SK-N-SH (cell line): ENCODE measurements around the gene TTC9. TPM values are rescaled to one million over a fixed set of nuclear protein-coding genes. Genes with fewer than 3 reads are reported as not detected.
A peak's percentile ranks its signal among the peaks of the same experiment; 100 is the strongest.

Experiments used
- CTCF ChIA-PET: fragments of 300-600, 350-600 bp; formaldehyde crosslinking; extraction: SDS; loops from one replicate; lab custom pipeline; 2021; lab: Yijun Ruan, JAX
- POLR2A ChIA-PET: fragments of 350-600 bp; sonication (Branson Sonifier 250); formaldehyde crosslinking; extraction: SDS; loops from one replicate; lab custom pipeline; 2020; ENCODE audit warnings: antibody characterized with exemption, inconsistent platforms; lab: Yijun Ruan, JAX
- DNase-seq: peaks from one replicate; pipeline ENCODE4 v3.0.0; 2012
- H2AFZ ChIP-seq: fragments of 200-600 bp; sonication (generic); 2 replicates; pipeline ENCODE4 v1.8.1; 2016; ENCODE audit warnings: antibody characterized with exemption, mild to moderate bottlenecking, low read depth
- H3F3A ChIP-seq: fragments of 200-600 bp; sonication (generic); replicated peaks from 2 replicates; pipeline ENCODE3; 2016; ENCODE audit warnings: antibody characterized with exemption, mild to moderate bottlenecking; ENCODE audit not compliant: insufficient read depth
- H3K27ac ChIP-seq, 2 experiments: fragments of 200-500 bp in 1 of 2; fragments of 200-600 bp in 1 of 2; sonication (Bioruptor generic) in 1 of 2; sonication (generic), shearing (Covaris generic) in 1 of 2; 2 replicates each; pipeline versions ENCODE4 v1.5.1 to v1.6.1; 2014 to 2016; ENCODE audit warnings: low read depth in 2 of 2, inconsistent platforms in 1 of 2, low read length in 1 of 2, mild to moderate bottlenecking in 1 of 2, mixed read lengths in 1 of 2
- H3K27me3 ChIP-seq: fragments of 200-600 bp; sonication (generic), shearing (Covaris generic); 2 replicates; pipeline ENCODE4 v1.6.1; 2016; ENCODE audit warnings: mixed run types; ENCODE audit not compliant: insufficient read depth
- H3K36me3 ChIP-seq, 2 experiments: fragments of 200-500 bp in 1 of 2; fragments of 200-600 bp in 1 of 2; sonication (Bioruptor generic) in 1 of 2; sonication (generic) in 1 of 2; replicated peaks in 1 of 2; 2 replicates each; pipeline versions ENCODE3 to v1.5.1; 2014 to 2016; ENCODE audit warnings: low read length in 1 of 2, mild to moderate bottlenecking in 1 of 2; ENCODE audit not compliant: insufficient read depth in 2 of 2, control insufficient read depth in 1 of 2
- H3K4me1 ChIP-seq, 2 experiments: fragments of 200-500 bp in 1 of 2; fragments of 200-600 bp in 1 of 2; sonication (Bioruptor generic) in 1 of 2; sonication (generic), shearing (Covaris generic) in 1 of 2; 2 replicates each; pipeline versions ENCODE4 v1.5.1 to v1.6.1; 2014 to 2016; ENCODE audit warnings: low read depth in 1 of 2, low read length in 1 of 2, mixed run types in 1 of 2; ENCODE audit not compliant: insufficient read depth in 2 of 2, control insufficient read depth in 1 of 2
- H3K4me2 ChIP-seq: fragments of 200-600 bp; sonication (generic), shearing (Covaris generic); 2 replicates; pipeline ENCODE4 v1.6.1; 2017; ENCODE audit warnings: mixed run types
- H3K4me3 ChIP-seq, 2 experiments: fragments of 200-500 bp in 1 of 2; fragments of 200-600 bp in 1 of 2; sonication (Bioruptor generic) in 1 of 2; sonication (generic), shearing (Covaris generic) in 1 of 2; 2 replicates each; pipeline versions ENCODE4 v1.5.1 to v1.8.1; 2014 to 2016; ENCODE audit warnings: low read depth in 2 of 2, inconsistent platforms in 1 of 2, low read length in 1 of 2, mild to moderate bottlenecking in 1 of 2, mixed read lengths in 1 of 2, moderate library complexity in 1 of 2
- H3K79me2 ChIP-seq: fragments of 200-600 bp; sonication (generic); 2 replicates; pipeline ENCODE4 v1.8.1; 2017; ENCODE audit warnings: mild to moderate bottlenecking; ENCODE audit not compliant: insufficient read depth
- H3K9ac ChIP-seq: fragments of 200-600 bp; sonication (generic); 2 replicates; pipeline ENCODE4 v1.6.1; 2017; ENCODE audit warnings: mixed run types
- H3K9me2 ChIP-seq: fragments of 200-600 bp; sonication (generic); 2 replicates; pipeline ENCODE4 v1.6.1; 2017; ENCODE audit warnings: mixed run types
- H3K9me3 ChIP-seq: fragments of 200-600 bp; sonication (generic); 2 replicates; pipeline ENCODE4 v1.6.1; 2017; ENCODE audit warnings: mixed run types, mild to moderate bottlenecking, moderate library complexity
- H4K20me1 ChIP-seq: fragments of 200-600 bp; sonication (generic); 2 replicates; pipeline ENCODE4 v1.6.1; 2017; ENCODE audit warnings: mild to moderate bottlenecking, mixed run types; ENCODE audit not compliant: insufficient read depth
- ELF1 ChIP-seq: IDR thresholded peaks from 2 replicates; pipeline ENCODE4 v1.4.0; 2012
- FOXJ3 ChIP-seq: sonication (generic); formaldehyde crosslinking; IDR thresholded peaks from 2 replicates; pipeline ENCODE4 v1.5.1; 2020; ENCODE audit warnings: mild to moderate bottlenecking, missing genetic modification reagents
- FOXM1 ChIP-seq: IDR thresholded peaks from 2 replicates; pipeline ENCODE4 v1.4.0; 2012; ENCODE audit warnings: low read depth, mild to moderate bottlenecking
- GABPA ChIP-seq: IDR thresholded peaks from 2 replicates; pipeline ENCODE4 v1.4.0; 2012; ENCODE audit warnings: low read depth, mild to moderate bottlenecking
- JUND ChIP-seq: IDR thresholded peaks from 2 replicates; pipeline ENCODE4 v1.4.0; 2012
- NFIC ChIP-seq: IDR thresholded peaks from 2 replicates; pipeline ENCODE4 v1.4.0; 2012; ENCODE audit warnings: borderline replicate concordance
- NRF1 ChIP-seq: IDR thresholded peaks from 2 replicates; pipeline ENCODE4 v1.6.1; 2012; ENCODE audit warnings: low read depth, mild to moderate bottlenecking, low read length
- POLR2AphosphoS5 ChIP-seq: IDR thresholded peaks from 2 replicates; pipeline ENCODE4 v1.6.1; 2012; ENCODE audit warnings: low read depth, low read length
- RAD21 ChIP-seq: IDR thresholded peaks from 2 replicates; pipeline ENCODE4 v1.6.1; 2012; ENCODE audit warnings: mild to moderate bottlenecking, low read length
- RFX5 ChIP-seq: IDR thresholded peaks from 2 replicates; pipeline ENCODE4 v1.6.1; 2012; ENCODE audit warnings: mild to moderate bottlenecking, improper control_type of control experiment, low read length
- RXRA ChIP-seq: IDR thresholded peaks from 2 replicates; pipeline ENCODE4 v1.4.0; 2012; ENCODE audit warnings: low read depth, mild to moderate bottlenecking, borderline replicate concordance
- SIN3A ChIP-seq: IDR thresholded peaks from 2 replicates; pipeline ENCODE4 v1.6.1; 2012; ENCODE audit warnings: low read depth, mild to moderate bottlenecking, low read length, moderate library complexity, borderline replicate concordance
- SMC3 ChIP-seq: IDR thresholded peaks from 2 replicates; pipeline ENCODE4 v1.6.1; 2012; ENCODE audit warnings: low read depth, low read length, improper control_type of control experiment
- TAF1 ChIP-seq: IDR thresholded peaks from 2 replicates; pipeline ENCODE4 v1.6.1; 2012; ENCODE audit warnings: low read depth, mild to moderate bottlenecking, low read length, moderate library complexity, borderline replicate concordance
- YY1 ChIP-seq: IDR thresholded peaks from 2 replicates; pipeline ENCODE4 v1.4.0; 2012; ENCODE audit warnings: low read depth, mild to moderate bottlenecking
- WGBS: methylation state at CpG from one replicate; pipeline ENCODE4 v1.1.6; 2017; ENCODE audit warnings: low lambda C conversion rate; 5-methylcytosine and 5-hydroxymethylcytosine counted together
- polyA plus RNA-seq, 3 experiments: library from polyadenylated mRNA; depleted of rRNA; stranded (reverse); fragments of >200 nt; gene quantifications; 2 replicates each; pipeline ENCODE4 v1.2.3, GENCODE V29; 2012
- TF ChIP-seq, protein P1 (sequence below): IDR thresholded peaks from 2 replicates; pipeline ENCODE4 v1.4.0; 2012; ENCODE audit warnings: low read depth, borderline replicate concordance
- TF ChIP-seq, protein P2 (sequence below): IDR thresholded peaks from 2 replicates; pipeline ENCODE4 v1.4.0; 2012; ENCODE audit warnings: low read depth
- TF ChIP-seq, protein P3 (sequence below): fragments of 200-600 bp; sonication (generic); IDR thresholded peaks from 2 replicates; pipeline ENCODE4 v1.6.1; 2017; ENCODE audit warnings: antibody characterized with exemption, mild to moderate bottlenecking, moderate library complexity
- TF ChIP-seq, protein P4 (sequence below): fragments of 150-350 bp; IDR thresholded peaks from 2 replicates; pipeline ENCODE4 v1.6.1; 2017; ENCODE audit warnings: antibody characterized with exemption, low read length, low read depth, borderline replicate concordance
- TF ChIP-seq, protein P5 (sequence below): IDR thresholded peaks from 2 replicates; pipeline ENCODE4 v1.4.0; 2012; ENCODE audit warnings: low read depth, borderline replicate concordance

TTC9 gene
- polyA plus RNA-seq, 1 of the 3 experiments (the other 2 are of a cell fraction), result 0.33 TPM

DNA sequence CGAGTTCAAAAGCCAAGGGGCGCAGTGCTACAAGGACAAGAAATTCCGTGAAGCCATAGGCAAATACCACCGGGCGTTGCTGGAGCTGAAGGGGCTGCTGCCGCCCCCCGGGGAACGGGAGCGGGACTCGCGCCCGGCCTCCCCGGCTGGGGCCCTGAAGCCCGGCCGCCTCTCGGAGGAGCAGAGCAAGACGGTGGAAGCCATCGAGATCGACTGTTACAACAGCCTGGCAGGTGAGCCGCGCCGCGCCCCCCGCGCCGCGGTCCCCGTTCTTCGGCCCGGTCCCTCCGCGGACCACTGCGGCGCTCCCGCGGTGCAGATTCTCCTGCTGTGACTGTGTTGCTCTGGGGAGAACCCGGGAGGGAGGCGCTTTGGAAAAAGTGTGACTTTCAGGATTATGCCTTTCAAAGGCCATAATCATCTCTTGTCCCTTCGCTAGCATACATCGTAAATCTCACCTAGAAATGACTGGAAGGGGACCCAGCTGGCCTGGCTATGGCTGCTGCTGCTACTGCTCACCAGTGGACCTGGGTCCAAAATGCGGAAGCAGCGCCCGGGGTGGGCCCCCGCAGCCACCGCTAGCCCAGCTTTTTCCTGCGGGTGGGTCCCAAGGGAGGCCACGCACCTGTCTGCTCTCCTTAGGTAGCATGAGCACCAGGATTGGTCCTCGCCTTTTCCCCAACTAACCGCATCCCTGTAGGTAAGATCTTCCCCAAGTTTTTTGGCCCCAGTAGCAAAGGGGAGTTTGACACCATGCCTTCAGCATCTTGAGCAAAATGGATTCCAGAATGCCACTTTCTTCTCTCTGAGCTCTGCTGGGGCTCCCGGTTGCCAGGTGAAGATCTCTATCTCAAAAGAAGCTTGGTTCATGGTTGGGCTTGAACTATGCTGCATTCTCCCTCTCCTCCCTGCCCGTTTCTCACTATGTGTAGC, 853 bp downstream of the TTC9 start:
- peak overlapping the region; percentile 94 for H3K4me2 ChIP-seq
- ChIA-PET POLR2A (interaction anchor here (0.9 kb wide), 1 partner anchor 42 kb away, joined by 3 read pairs; the partner anchor contains the start of gene MED6), CTCF (interaction anchor here (0.9 to 2.7 kb wide), 5 partner anchors 15 to 176 kb away, joined by 3 to 7 read pairs (median 3); no protein-coding TSS in a partner anchor)
- no peaks in the 10 kb centered on the region for H3K9me2 ChIP-seq
- H3K79me2 ChIP-seq, result no peaks in the 10 kb centered on the region
- no peaks in the 10 kb centered on the region for H3K36me3 ChIP-seq
- no peak overlapping the region for H3K27ac ChIP-seq
- no peak overlapping the region for H3K9ac ChIP-seq
- peaks cover 0 to 15% of the 10 kb centered on the region in 2 experiments; a peak in 2 of 4 replicates for H3K4me1 ChIP-seq
- peak overlapping the region; percentile 64 to 71 for H3K4me3 ChIP-seq
- H3K9me3 ChIP-seq, result no peaks in the 10 kb centered on the region
- peak; percentile 77 for DNase-seq
- no peaks in the 10 kb centered on the region for H3F3A ChIP-seq
- TF ChIP-seq NFIC (no peak), GABPA (no peak), YY1 (no peak), RFX5 (no peak), POLR2AphosphoS5 (no peak), RXRA (no peak), NRF1 (no peak), JUND (no peak), SMC3 (no peak), SIN3A (no peak), TAF1 (no peak), FOXJ3 (CRISPR knock-in tag) (no peak), FOXM1 (no peak), ELF1 (no peak), RAD21 (no peak)
- TF ChIP-seq, protein P1, sequence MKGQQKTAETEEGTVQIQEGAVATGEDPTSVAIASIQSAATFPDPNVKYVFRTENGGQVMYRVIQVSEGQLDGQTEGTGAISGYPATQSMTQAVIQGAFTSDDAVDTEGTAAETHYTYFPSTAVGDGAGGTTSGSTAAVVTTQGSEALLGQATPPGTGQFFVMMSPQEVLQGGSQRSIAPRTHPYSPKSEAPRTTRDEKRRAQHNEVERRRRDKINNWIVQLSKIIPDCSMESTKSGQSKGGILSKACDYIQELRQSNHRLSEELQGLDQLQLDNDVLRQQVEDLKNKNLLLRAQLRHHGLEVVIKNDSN, result no peak
- TF ChIP-seq, protein P2, sequence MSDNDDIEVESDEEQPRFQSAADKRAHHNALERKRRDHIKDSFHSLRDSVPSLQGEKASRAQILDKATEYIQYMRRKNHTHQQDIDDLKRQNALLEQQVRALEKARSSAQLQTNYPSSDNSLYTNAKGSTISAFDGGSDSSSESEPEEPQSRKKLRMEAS, result no peak
- TF ChIP-seq, protein P3, sequence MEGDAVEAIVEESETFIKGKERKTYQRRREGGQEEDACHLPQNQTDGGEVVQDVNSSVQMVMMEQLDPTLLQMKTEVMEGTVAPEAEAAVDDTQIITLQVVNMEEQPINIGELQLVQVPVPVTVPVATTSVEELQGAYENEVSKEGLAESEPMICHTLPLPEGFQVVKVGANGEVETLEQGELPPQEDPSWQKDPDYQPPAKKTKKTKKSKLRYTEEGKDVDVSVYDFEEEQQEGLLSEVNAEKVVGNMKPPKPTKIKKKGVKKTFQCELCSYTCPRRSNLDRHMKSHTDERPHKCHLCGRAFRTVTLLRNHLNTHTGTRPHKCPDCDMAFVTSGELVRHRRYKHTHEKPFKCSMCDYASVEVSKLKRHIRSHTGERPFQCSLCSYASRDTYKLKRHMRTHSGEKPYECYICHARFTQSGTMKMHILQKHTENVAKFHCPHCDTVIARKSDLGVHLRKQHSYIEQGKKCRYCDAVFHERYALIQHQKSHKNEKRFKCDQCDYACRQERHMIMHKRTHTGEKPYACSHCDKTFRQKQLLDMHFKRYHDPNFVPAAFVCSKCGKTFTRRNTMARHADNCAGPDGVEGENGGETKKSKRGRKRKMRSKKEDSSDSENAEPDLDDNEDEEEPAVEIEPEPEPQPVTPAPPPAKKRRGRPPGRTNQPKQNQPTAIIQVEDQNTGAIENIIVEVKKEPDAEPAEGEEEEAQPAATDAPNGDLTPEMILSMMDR, result no peak
- TF ChIP-seq, protein P4, sequence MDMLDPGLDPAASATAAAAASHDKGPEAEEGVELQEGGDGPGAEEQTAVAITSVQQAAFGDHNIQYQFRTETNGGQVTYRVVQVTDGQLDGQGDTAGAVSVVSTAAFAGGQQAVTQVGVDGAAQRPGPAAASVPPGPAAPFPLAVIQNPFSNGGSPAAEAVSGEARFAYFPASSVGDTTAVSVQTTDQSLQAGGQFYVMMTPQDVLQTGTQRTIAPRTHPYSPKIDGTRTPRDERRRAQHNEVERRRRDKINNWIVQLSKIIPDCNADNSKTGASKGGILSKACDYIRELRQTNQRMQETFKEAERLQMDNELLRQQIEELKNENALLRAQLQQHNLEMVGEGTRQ, result no peak
- TF ChIP-seq, protein P5, sequence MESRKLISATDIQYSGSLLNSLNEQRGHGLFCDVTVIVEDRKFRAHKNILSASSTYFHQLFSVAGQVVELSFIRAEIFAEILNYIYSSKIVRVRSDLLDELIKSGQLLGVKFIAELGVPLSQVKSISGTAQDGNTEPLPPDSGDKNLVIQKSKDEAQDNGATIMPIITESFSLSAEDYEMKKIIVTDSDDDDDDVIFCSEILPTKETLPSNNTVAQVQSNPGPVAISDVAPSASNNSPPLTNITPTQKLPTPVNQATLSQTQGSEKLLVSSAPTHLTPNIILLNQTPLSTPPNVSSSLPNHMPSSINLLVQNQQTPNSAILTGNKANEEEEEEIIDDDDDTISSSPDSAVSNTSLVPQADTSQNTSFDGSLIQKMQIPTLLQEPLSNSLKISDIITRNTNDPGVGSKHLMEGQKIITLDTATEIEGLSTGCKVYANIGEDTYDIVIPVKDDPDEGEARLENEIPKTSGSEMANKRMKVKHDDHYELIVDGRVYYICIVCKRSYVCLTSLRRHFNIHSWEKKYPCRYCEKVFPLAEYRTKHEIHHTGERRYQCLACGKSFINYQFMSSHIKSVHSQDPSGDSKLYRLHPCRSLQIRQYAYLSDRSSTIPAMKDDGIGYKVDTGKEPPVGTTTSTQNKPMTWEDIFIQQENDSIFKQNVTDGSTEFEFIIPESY, result no peak
- no peaks in the 10 kb centered on the region for H4K20me1 ChIP-seq
- peak overlapping the region; percentile 87; the same call in 1 of the 2 replicates for H2AFZ ChIP-seq
- 31% methylated on average over 15 of the region's 51 CpGs for WGBS
- H3K27me3 ChIP-seq, result peaks cover 28% of the 10 kb centered on the region; the same call in 1 of the 2 replicates
